Measurements from ENCODE around the gene CCDC192. TPM values are rescaled to one million over a fixed set of nuclear protein-coding genes. Genes with fewer than 3 reads are reported as not detected.
A peak's percentile ranks its signal among the peaks of the same experiment; 100 is the strongest.

Gene CCDC192
- total RNA-seq, 1 donor from 2014 or later: not detected

GRCh38 chr5:127884416-127884815 is 181.2 kb downstream of the CCDC192 start:
- no peak for DNase-seq (ENCODE audit: low spot score)

GRCh38 chr5:127885176-127885575 is 182.0 kb downstream of the CCDC192 start:
- DNase-seq (ENCODE audit: low spot score): no peak

- no peak for DNase-seq (ENCODE audit: low spot score)
These were observed 182.9 kb downstream of the CCDC192 start for GRCh38 chr5:127886081-127886480.

- DNase-seq (ENCODE audit: low spot score): no peak
These were observed 184.1 kb downstream of the CCDC192 start for GRCh38 chr5:127887282-127887681.

GRCh38 chr5:127891942-127892341 is 188.8 kb downstream of the CCDC192 start:
- DNase-seq (ENCODE audit: low spot score): no peak

- DNase-seq (ENCODE audit: low spot score): peak; percentile 78
These were observed 189.4 kb downstream of the CCDC192 start for GRCh38 chr5:127892467-127893207.

- DNase-seq (ENCODE audit: low spot score): no peak
These were observed 190.0 kb downstream of the CCDC192 start for GRCh38 chr5:127893232-127893631.

GRCh38 chr5:127894461-127894860 is 191.3 kb downstream of the CCDC192 start:
- DNase-seq (ENCODE audit: low spot score): no peak

- DNase-seq (ENCODE audit: low spot score): no peak
These were observed 195.5 kb downstream of the CCDC192 start for GRCh38 chr5:127898551-127899213.

- DNase-seq (ENCODE audit: low spot score): no peak
These were observed 196.0 kb downstream of the CCDC192 start for GRCh38 chr5:127899214-127899610.

GRCh38 chr5:127906562-127907204 is 203.5 kb downstream of the CCDC192 start:
- DNase-seq (ENCODE audit: low spot score): no peak

- DNase-seq (ENCODE audit: low spot score): no peak
These were observed 204.7 kb downstream of the CCDC192 start for GRCh38 chr5:127907907-127908306.

GRCh38 chr5:127909066-127909465 is 205.9 kb downstream of the CCDC192 start:
- no peak for DNase-seq (ENCODE audit: low spot score)

- no peak for DNase-seq (ENCODE audit: low spot score)
These were observed 206.6 kb downstream of the CCDC192 start for GRCh38 chr5:127909821-127910220.

GRCh38 chr5:127910307-127910956 is 207.2 kb downstream of the CCDC192 start:
- DNase-seq (ENCODE audit: low spot score): no peak

GRCh38 chr5:127911619-127912018 is 208.4 kb downstream of the CCDC192 start:
- DNase-seq (ENCODE audit: low spot score): no peak

- no peak for DNase-seq (ENCODE audit: low spot score)
These were observed 209.2 kb downstream of the CCDC192 start for GRCh38 chr5:127912411-127912810.

- no peak for DNase-seq (ENCODE audit: low spot score)
These were observed 213.8 kb downstream of the CCDC192 start for GRCh38 chr5:127916885-127917573.

GRCh38 chr5:127919006-127919796 is 216.0 kb downstream of the CCDC192 start:
- DNase-seq (ENCODE audit: low spot score): peak; percentile 50

GRCh38 chr5:127919818-127920217 is 216.6 kb downstream of the CCDC192 start:
- DNase-seq (ENCODE audit: low spot score): no peak

- DNase-seq (ENCODE audit: low spot score): no peak
These were observed 217.7 kb downstream of the CCDC192 start for GRCh38 chr5:127920936-127921335.
